Esophagus muscularis mucosa (tissue), 4 donors: Measurements from ENCODE around the gene CASQ2.

Experiments
- EP300 ChIP-seq: sonication (generic); formaldehyde crosslinking; IDR thresholded peaks from one replicate; pipeline ENCODE4 v1.6.1; 2017; ENCODE audit warnings: antibody characterized with exemption
- POLR2A ChIP-seq: fragments of 450-650 bp; IDR thresholded peaks from one replicate; pipeline ENCODE4 v1.6.1; 2017; ENCODE audit warnings: antibody characterized with exemption, moderate library complexity, mild to moderate bottlenecking, low read depth
- POLR2AphosphoS5 ChIP-seq, 2 donors: sonication (generic); formaldehyde crosslinking; IDR thresholded peaks; one replicate each; pipeline ENCODE4 v1.6.1; 2017; ENCODE audit warnings: antibody characterized with exemption in 2 of 2
- TF ChIP-seq, protein P1 (sequence below), 3 experiments: fragments of 200-600 bp in 2 of 3; fragments of 450-650 bp in 1 of 3; sonication (generic) in 2 of 3; IDR thresholded peaks; one replicate each; pipeline ENCODE4 v1.5.1; 2017 to 2019; ENCODE audit warnings: antibody characterized with exemption in 3 of 3, mild to moderate bottlenecking in 2 of 3, moderate library complexity in 1 of 3

DNA sequence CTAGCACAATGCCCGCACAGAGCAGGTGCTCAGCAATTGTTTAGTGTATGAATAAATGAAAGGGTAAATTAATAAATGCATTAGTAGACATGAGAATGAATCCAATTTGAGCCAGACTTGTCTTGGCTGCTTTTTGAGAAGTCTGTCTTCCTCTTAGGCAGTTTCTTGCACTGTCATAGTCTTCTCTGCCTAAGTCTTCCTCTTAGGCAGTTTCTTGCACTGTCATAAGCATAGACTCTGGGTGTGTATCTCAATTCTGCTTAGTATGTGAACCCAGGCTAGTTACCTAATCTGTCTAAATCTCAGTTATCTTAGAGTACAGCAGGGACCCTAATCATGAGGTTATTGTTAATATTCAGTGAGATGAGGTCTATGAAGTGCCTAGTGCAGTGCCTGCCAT is 45.2 kb upstream of the CASQ2 start:
- TF ChIP-seq POLR2A, result no peak
- TF ChIP-seq, protein P1, sequence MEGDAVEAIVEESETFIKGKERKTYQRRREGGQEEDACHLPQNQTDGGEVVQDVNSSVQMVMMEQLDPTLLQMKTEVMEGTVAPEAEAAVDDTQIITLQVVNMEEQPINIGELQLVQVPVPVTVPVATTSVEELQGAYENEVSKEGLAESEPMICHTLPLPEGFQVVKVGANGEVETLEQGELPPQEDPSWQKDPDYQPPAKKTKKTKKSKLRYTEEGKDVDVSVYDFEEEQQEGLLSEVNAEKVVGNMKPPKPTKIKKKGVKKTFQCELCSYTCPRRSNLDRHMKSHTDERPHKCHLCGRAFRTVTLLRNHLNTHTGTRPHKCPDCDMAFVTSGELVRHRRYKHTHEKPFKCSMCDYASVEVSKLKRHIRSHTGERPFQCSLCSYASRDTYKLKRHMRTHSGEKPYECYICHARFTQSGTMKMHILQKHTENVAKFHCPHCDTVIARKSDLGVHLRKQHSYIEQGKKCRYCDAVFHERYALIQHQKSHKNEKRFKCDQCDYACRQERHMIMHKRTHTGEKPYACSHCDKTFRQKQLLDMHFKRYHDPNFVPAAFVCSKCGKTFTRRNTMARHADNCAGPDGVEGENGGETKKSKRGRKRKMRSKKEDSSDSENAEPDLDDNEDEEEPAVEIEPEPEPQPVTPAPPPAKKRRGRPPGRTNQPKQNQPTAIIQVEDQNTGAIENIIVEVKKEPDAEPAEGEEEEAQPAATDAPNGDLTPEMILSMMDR (IDR thresholded peaks at IDR 0.05), result no peak
- no peak for TF ChIP-seq EP300
- no peak for TF ChIP-seq POLR2AphosphoS5 (IDR thresholded peaks at IDR 0.05)
